NCI-H2227 (cell line): ENCODE data around the gene PHACTR2.

ENCODE experiments used
- DNase-seq: peaks from one replicate; lab custom pipeline; 2025; ENCODE audit not compliant: unreplicated experiment; lab: John Stamatoyannopoulos, UW

The PHACTR2 gene

GRCh38 chr6:143803769-143804568 is 126.2 kb downstream of the PHACTR2 start:
- DNase-seq, result no peak

DNA sequence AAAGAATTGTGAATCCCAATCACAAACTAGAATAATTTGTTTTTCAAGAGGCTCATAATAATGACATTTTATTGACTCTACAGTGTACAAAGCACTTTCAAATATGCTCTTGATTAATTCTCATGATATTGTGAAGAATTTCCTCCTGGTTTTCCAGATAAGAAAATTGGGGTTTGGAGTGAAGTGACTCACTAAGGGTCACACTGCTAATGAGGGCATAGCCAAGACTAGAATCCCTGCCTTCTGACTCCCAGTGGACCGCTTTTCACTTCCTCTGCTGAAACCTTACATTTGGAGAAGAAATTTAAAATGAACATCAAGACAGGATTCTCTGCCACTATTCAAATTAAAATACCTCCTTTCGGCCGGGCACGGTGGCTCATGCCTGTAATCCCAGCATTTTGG is 127.1 kb downstream of the PHACTR2 start:
- DNase-seq, result no peak

DNA sequence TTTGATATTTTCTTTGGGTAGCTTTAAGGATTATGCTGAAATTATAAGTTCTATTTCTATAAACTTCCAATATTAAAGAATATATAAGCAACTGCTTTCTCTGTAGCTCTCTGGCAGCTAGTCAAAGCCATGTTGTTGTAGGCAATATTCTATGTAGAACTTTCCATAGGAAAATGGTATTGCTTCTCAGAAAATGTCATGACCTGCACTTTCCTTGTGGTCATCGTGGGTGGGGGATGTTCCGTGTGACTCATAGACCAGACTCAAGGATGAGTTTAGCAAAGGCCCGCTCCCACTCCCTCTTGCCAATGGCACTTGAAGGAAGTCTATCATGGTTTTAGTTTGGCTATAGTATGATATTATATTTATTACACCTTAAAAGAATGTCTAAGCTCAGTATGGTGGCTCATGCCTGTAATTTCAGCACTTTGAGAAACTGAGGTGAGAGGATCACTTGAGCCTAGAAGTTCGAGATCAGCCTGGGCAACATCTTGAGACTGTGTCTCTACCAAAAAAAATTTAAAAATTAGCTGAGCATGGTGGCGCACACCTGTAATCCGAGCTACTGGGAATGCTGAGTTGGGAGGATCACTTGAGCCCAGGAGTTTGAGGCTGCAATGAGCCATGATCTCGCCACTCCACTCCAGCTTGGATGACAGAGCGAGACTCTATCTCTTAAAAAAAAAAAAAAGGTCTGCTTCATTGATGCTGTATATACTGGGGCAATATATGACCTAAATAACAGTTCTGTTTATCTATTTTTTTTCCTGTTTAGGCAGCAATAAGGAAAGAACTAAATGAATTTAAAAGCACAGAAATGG is 128.7 kb downstream of the PHACTR2 start:
- no peak for DNase-seq

DNA sequence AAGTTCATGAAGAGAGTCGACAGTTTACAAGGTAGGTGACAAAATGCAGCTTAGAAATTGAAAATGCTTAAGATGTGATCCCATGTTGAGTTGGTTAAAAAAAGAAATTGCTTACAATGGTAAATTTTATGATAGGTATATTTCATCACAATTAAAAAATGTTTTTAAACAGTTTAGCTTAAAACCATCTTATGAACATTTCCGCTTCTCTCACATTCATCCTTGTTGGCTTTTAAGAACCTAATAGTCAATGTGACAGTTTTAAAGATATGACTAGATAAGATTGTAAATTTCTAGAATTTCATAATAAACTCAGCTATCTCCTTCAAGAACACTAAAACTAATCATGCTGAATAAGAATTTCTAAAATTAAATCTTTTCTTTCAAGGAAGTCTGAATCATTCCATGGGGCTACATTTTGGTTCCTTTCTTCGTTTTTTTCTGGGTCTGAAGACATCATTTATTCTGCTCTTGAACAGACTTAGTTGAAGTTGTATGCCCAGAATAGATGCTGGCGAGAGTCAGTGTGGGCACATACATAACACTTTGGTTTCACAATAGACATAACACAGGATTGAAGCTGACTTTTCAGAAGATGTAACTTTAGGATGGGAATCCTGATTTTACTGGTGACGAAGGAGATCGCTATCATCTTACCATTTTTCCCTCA is 129.5 kb downstream of the PHACTR2 start:
- DNase-seq, result no peak

DNA sequence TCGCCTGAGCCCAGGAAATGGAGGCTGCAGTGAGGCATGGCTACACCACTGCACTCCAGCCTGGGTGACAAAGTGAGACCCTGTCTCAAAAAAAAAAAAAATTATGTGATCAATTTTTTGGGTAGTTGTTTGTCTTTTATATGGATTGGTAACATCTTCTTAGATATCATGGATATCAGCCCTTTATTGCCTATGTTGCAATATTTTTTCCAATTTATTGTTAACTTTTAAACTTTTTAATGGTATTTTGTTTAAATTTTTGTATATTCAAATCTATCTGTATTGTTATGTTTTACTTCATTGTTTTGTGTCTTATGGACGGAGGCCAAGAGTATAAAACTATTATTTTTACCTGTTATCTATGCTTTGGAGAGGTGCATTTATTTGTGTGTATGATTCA is 133.0 kb downstream of the PHACTR2 start:
- no peak for DNase-seq

DNA sequence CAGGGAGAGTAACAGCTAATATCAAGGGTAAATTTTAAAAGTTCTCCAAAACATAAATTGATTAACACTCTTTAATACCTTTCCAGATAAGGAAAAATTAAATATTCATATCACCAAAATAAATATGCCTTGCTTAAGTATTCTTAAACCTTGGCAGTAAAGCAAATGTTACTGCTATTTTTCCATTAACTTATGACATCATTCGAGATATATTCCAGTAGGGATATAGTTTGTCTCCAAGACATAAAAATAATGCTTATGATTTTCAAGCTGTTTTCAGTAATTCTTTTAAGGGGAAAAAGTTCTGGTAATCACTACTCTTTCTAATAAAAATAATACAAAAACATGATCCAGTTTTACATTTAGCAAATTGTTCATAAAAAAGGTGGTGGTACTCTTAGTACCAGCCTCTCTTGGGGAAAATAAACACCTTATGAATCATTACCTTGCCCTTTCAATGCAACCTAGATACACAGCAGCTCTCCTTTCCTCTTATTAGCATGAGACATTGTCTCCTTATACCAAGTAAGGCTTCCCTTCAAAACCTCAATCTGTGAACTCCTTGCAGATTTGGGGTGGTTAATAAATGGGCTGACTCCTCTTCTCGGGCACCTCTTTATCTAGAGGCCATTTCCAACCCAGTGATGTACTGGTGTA is 133.9 kb downstream of the PHACTR2 start:
- DNase-seq, result no peak

- DNase-seq, result no peak
Measured at GRCh38 chr6:143817621-143818020, 139.9 kb downstream of the PHACTR2 start.

DNA sequence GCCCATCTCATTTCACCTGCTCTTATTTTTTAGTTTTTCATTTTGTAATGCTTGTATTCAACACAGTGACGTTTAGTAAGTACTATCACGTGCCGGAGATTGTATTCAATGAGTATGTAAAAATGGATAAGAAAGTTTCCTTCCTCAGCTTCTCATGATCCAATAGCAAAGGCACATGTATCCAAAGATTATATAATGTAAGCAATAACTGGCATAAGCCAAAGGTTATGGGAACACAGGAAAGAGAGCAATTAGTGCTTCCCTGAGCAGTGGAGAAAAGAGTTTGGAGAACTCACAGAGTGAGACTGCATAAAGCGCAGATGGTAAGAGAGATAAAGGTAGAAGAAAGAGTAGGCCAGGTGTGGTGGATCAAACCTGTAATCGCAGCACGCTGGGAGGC is 143.6 kb downstream of the PHACTR2 start:
- DNase-seq, result no peak

DNA sequence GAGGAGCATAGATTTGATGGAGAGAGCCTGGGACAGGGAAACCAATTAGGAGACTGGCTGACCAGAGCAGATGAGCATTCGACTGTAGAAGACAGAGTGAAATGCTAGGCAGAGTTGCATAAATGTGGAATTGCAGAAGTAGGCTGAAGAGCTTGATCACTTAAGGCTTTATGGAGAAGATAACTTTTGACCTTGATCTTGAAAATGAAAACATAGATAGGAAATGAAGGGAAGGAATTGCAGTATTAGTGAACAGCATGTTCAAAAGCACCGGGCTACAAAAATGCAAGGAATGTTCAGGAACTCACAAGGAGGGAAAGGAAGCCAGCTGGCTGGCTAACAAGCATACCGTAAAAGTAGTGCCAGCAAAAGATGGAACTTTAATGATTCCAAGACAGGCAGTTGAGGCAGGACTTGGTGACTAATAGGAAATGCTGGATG is 144.8 kb downstream of the PHACTR2 start:
- DNase-seq, result no peak

DNA sequence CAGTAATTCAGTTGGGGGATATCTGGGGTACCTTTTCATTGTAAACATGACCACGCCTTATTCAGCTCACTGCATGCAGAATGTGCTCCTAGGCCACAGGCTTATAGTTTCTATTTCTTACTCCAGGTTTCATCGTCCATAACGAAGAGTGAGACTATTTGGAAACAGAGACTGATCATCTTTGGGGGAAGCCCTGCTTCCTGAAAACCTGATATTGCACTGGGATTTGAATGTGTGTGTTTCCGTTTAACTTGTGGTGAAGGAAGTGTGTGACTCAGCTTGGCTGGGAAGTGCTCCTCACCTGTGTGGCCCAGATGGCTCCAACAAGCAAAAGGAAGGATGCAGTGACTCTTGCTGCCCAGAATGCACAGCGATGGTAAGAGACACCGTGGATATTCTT is 145.8 kb downstream of the PHACTR2 start:
- DNase-seq, result no peak

DNA sequence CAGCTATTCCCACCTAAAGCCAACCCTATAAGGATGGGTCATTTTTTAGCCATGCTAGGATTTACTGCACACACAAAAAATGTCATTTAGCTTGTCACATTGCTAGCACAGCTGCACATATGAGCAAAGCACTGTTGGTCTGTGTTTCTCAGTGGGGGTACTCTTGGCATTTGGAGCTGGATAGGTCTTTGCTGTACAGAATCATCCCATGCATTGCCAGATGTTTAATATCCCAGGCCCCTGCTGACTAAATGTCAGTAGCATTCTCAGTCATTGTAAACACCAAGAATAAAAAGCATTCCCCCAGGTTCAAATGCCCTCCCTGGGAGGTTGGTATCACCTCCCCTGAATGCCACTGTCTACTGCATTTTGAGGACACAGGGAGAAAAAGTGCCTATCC is 150.8 kb downstream of the PHACTR2 start:
- DNase-seq, result no peak

DNA sequence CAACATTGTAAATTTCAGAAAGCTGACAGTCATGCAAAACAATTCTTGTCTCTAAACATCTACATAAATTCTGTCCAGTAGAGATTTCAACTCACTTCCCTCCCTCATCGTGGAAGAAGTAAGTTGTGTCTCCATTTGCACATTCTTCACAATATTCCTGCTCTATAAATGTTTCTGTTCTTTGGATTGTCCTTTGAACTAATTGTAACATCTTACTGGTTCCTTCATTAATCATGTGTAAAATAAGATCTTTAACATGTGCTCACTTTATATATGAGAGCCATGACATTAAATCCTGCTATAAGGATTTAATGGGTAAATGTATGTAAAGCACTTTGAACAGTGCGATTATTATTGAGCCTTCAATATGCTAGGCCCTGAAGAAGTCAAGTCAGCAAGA is 158.4 kb downstream of the PHACTR2 start:
- DNase-seq, result no peak

GRCh38 chr6:143838395-143838794 is 160.6 kb downstream of the PHACTR2 start:
- no peak for DNase-seq

GRCh38 chr6:143839196-143839595 is 161.4 kb downstream of the PHACTR2 start:
- no peak for DNase-seq

GRCh38 chr6:143840595-143841265 is 163.0 kb downstream of the PHACTR2 start:
- no peak for DNase-seq

- no peak for DNase-seq
Measured at GRCh38 chr6:143842461-143842901, 164.7 kb downstream of the PHACTR2 start.

- peak; percentile 96 for DNase-seq
Measured at GRCh38 chr6:143842902-143843676, 165.3 kb downstream of the PHACTR2 start, which contains the start of gene LTV1. Gene LTV1, plus strand, starts transcription at chr6:143843338. Its CDS starts 140 bp downstream, at chr6:143843478.

GRCh38 chr6:143843677-143843999 is 165.9 kb downstream of the PHACTR2 start:
- no peak for DNase-seq

- no peak for DNase-seq
Measured at GRCh38 chr6:143844006-143844405, 166.2 kb downstream of the PHACTR2 start.

DNA sequence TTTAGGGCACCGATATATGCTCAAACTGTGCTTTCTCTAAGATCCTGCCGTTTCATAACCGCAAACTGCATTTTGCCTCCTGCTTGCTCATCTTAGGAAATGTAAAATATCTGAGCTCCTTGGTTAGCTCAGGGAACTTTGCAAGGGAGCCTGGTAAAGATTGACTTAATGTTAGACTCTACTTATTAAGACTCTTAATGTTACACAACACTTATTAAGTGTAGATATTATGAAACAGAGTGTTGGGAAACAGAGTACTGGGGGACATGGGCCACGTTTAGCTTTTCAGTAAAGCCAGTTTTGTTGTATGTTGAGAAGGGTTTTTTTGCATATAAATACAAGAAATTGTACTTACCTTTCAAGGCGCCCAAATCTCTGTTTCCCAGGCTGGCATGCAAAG is 167.3 kb downstream of the PHACTR2 start:
- DNase-seq, result no peak
